Small intestine (tissue), 7 donors: ENCODE results near the gene TWIST2. TPM values are rescaled to one million over a fixed set of nuclear protein-coding genes. Genes with fewer than 3 reads are reported as not detected.

Experiments
- DNase-seq, 2 donors: peaks; one replicate each; pipeline versions ENCODE4 v3.0.0 to v3.0.0-alpha.2; 2013
- FAIRE-seq: peaks from 2 replicates; lab custom pipeline; 2012; peaks lifted over from hg19 to GRCh38; lab: Jason Lieb, UNC
- H3K27ac ChIP-seq, 3 donors: one replicate each; pipeline ENCODE4 v1.5.1; 2013; ENCODE audit warnings: low read length in 2 of 3, mild to moderate bottlenecking in 2 of 3, control low read depth in 1 of 3, inconsistent platforms in 1 of 3, low read depth in 1 of 3, moderate library complexity in 1 of 3
- H3K27me3 ChIP-seq, 3 donors: one replicate each; pipeline ENCODE4 v1.6.1; 2013; ENCODE audit warnings: low read length in 3 of 3, inconsistent platforms in 1 of 3; ENCODE audit not compliant: control insufficient read depth in 3 of 3, insufficient read depth in 3 of 3
- H3K36me3 ChIP-seq, 3 donors: one replicate each; pipeline ENCODE4 v1.6.1; 2013; ENCODE audit warnings: low read length in 3 of 3, inconsistent platforms in 1 of 3, low read depth in 1 of 3, mild to moderate bottlenecking in 1 of 3, moderate library complexity in 1 of 3; ENCODE audit not compliant: control insufficient read depth in 3 of 3, insufficient read depth in 2 of 3
- H3K4me1 ChIP-seq, 3 donors: one replicate each; pipeline ENCODE4 v1.6.1; 2013; ENCODE audit warnings: low read length in 2 of 3, inconsistent platforms in 1 of 3, low read depth in 1 of 3, mild to moderate bottlenecking in 1 of 3, moderate library complexity in 1 of 3; ENCODE audit not compliant: control insufficient read depth in 3 of 3, insufficient read depth in 2 of 3
- H3K4me3 ChIP-seq, 3 donors: one replicate each; pipeline ENCODE4 v1.5.1; 2013; ENCODE audit warnings: low read length in 3 of 3, control low read depth in 1 of 3, inconsistent platforms in 1 of 3, low read depth in 1 of 3, mild to moderate bottlenecking in 1 of 3, moderate library complexity in 1 of 3
- H3K9me3 ChIP-seq, 2 donors: one replicate each; pipeline ENCODE4 v1.6.1; 2013; ENCODE audit warnings: low read depth in 1 of 2, low read length in 1 of 2; ENCODE audit not compliant: control insufficient read depth in 2 of 2, insufficient read depth in 1 of 2
- WGBS, 3 donors: extraction: QIAGEN DNeasy Blood & Tissue Kit; methylation state at CpG; one replicate each; pipeline ENCODE4 v1.1.7; 2013; 5-methylcytosine and 5-hydroxymethylcytosine counted together
- polyA plus RNA-seq, 4 donors: library from polyadenylated mRNA; stranded (reverse) in 3 of 4; unstranded in 1 of 4; fragments of 200-250 nt in 3 of 4; fragments of 120-200 nt in 1 of 4; gene quantifications; one replicate each; pipeline versions ENCODE4 v1.2.1 to v1.2.3, GENCODE V29; 2013
- donor health status: healthy with polysubstance abuse.
- donor health status: control.
- donor health status: control.
- donor health status: Bipolar disorder and iron deficiency.
- donor health status: healthy.

Gene TWIST2
- polyA plus RNA-seq, 4 donors: 1.7 to 7.9 (median 3.0) TPM; not detected in 1

- Histone ChIP-seq H3K27ac (peak overlapping the region in 2 of 3 donors; percentile 18 to 24), H3K4me1 (no peaks in the 10 kb centered on the region), H3K4me3 (no peak overlapping the region), H3K36me3 (no peaks in the 10 kb centered on the region), H3K27me3 (no peaks in the 10 kb centered on the region), H3K9me3 (no peaks in the 10 kb centered on the region)
- 55 to 62% (median 61%) methylated on average over 12 of the region's 12 CpGs for WGBS, 3 donors
- no peak for DNase-seq
- FAIRE-seq: no peak
Measured at GRCh38 chr2:238929242-238930081, 81.6 kb downstream of the TWIST2 start.

GRCh38 chr2:238930216-238930615 lies 82.3 kb downstream of the TWIST2 start:
- FAIRE-seq (no peak), DNase-seq (no peak)
- no peak overlapping the region for H3K27ac ChIP-seq
- H3K9me3 ChIP-seq: no peaks in the 10 kb centered on the region
- no peaks in the 10 kb centered on the region for H3K36me3 ChIP-seq
- H3K4me1 ChIP-seq: no peaks in the 10 kb centered on the region
- no peak overlapping the region for H3K4me3 ChIP-seq
- 83 to 87% (median 83%) methylated on average over 6 of the region's 6 CpGs for WGBS, 3 donors
- H3K27me3 ChIP-seq: no peaks in the 10 kb centered on the region

- Histone ChIP-seq H3K4me1 (no peaks in the 10 kb centered on the region), H3K9me3 (no peaks in the 10 kb centered on the region), H3K27me3 (no peaks in the 10 kb centered on the region), H3K36me3 (no peaks in the 10 kb centered on the region), H3K4me3 (no peak overlapping the region), H3K27ac (no peak overlapping the region)
- FAIRE-seq (no peak), DNase-seq (no peak)
- 76 to 88% (median 80%) methylated on average over 15 of the region's 15 CpGs for WGBS, 3 donors
Measured at GRCh38 chr2:238936162-238937052, 88.5 kb downstream of the TWIST2 start.

- no peak for FAIRE-seq
- DNase-seq: no peak
- WGBS, 3 donors: 65 to 78% (median 68%) methylated on average over 9 of the region's 9 CpGs
- Histone ChIP-seq H3K27me3 (no peaks in the 10 kb centered on the region), H3K4me3 (no peak overlapping the region), H3K4me1 (no peaks in the 10 kb centered on the region), H3K9me3 (no peaks in the 10 kb centered on the region), H3K36me3 (no peaks in the 10 kb centered on the region), H3K27ac (peak overlapping the region in 1 of 3 donors; percentile 1)
Measured at GRCh38 chr2:238938003-238938400, 90.1 kb downstream of the TWIST2 start.

- H3K27ac ChIP-seq: peak overlapping the region in 1 of 3 donors; percentile 1
- no peaks in the 10 kb centered on the region for H3K9me3 ChIP-seq
- no peak overlapping the region for H3K4me3 ChIP-seq
- no peaks in the 10 kb centered on the region for H3K4me1 ChIP-seq
- no peaks in the 10 kb centered on the region for H3K36me3 ChIP-seq
- H3K27me3 ChIP-seq: no peaks in the 10 kb centered on the region
- no peak for FAIRE-seq
- 59 to 79% (median 72%) methylated on average over 21 of the region's 21 CpGs for WGBS, 3 donors
- peak; percentile 2 to 10 for DNase-seq
Measured at GRCh38 chr2:238938401-238939055, 90.6 kb downstream of the TWIST2 start.

- no peaks in the 10 kb centered on the region for H3K36me3 ChIP-seq
- no peaks in the 10 kb centered on the region for H3K4me1 ChIP-seq
- H3K27me3 ChIP-seq: no peaks in the 10 kb centered on the region
- H3K9me3 ChIP-seq: no peaks in the 10 kb centered on the region
- 79 to 84% (median 84%) methylated on average over 6 of the region's 6 CpGs for WGBS, 3 donors
- DNase-seq: no peak
- peak overlapping the region in 1 of 3 donors; percentile 38 for H3K27ac ChIP-seq
- H3K4me3 ChIP-seq: no peak overlapping the region
- FAIRE-seq: no peak
Measured at GRCh38 chr2:238939074-238939473, 91.2 kb downstream of the TWIST2 start.

GRCh38 chr2:238939521-238940403 lies 91.9 kb downstream of the TWIST2 start:
- Histone ChIP-seq H3K4me1 (no peaks in the 10 kb centered on the region), H3K4me3 (no peak overlapping the region), H3K36me3 (no peaks in the 10 kb centered on the region), H3K9me3 (no peaks in the 10 kb centered on the region), H3K27ac (peak overlapping the region in 1 of 3 donors; percentile 38), H3K27me3 (no peaks in the 10 kb centered on the region)
- 88 to 92% (median 90%) methylated on average over 8 of the region's 8 CpGs for WGBS, 3 donors
- no peak for FAIRE-seq
- DNase-seq: no peak
